HepG2 (cell line): ENCODE results near the gene LIME1. TPM values are rescaled to one million over a fixed set of nuclear protein-coding genes. Genes with fewer than 3 reads are reported as not detected.
A peak's percentile ranks its signal among the peaks of the same experiment; 100 is the strongest.

Source experiments
- ATAC-seq: fragments of 200-7000 bp; cut with Tn5 transposase; 3 replicates; pipeline ENCODE4 v1.9.1; 2020; ENCODE audit warnings: mild to moderate bottlenecking, moderate library complexity
- BruUV-seq: library from RNA; stranded (reverse); fragments of 400-500 nt; replicated peaks from 2 replicates; lab custom pipeline; 2021; lab: Mats Ljungman, UMichigan
- CTCF ChIA-PET: fragments of 300-600 bp; formaldehyde crosslinking; extraction: SDS; loops from one replicate; lab custom pipeline; 2021; ENCODE audit warnings: low total read pairs, inconsistent platforms, low intra/inter-chr PET ratio; lab: Yijun Ruan, JAX
- POLR2A ChIA-PET: fragments of 350-600 bp; sonication (Branson Sonifier 250); formaldehyde crosslinking; loops from one replicate; lab custom pipeline; 2020; ENCODE audit warnings: antibody characterized with exemption, inconsistent platforms; lab: Yijun Ruan, JAX
- DNase-seq: peaks from one replicate; pipeline ENCODE4 v3.0.0-alpha.2; 2015; ENCODE audit warnings: low spot score
- FAIRE-seq: peaks from 3 replicates; lab custom pipeline; 2011; peaks lifted over from hg19 to GRCh38; lab: Jason Lieb, UNC
- H2AFZ ChIP-seq: one replicate; pipeline ENCODE4 v1.6.1; 2011; ENCODE audit warnings: low read length, inconsistent platforms
- H3K27ac ChIP-seq: fragments of 300-600 bp; 3 replicates; pipeline ENCODE4 v1.8.0; 2011; ENCODE audit warnings: mixed run types, mild to moderate bottlenecking, mixed read lengths, low read length, inconsistent platforms; ENCODE audit not compliant: insufficient read depth; ENCODE audit errors: extremely low read length
- H3K27me3 ChIP-seq, 2 experiments: fragments of 200-600 bp in 1 of 2; 2 replicates in 1 of 2; 3 replicates in 1 of 2; pipeline versions ENCODE4 v1.6.0 to v1.8.0; 2011; ENCODE audit warnings: low read length in 2 of 2, mild to moderate bottlenecking in 2 of 2, moderate library complexity in 2 of 2, inconsistent platforms in 1 of 2; ENCODE audit not compliant: insufficient read depth in 2 of 2, control insufficient read depth in 1 of 2
- H3K36me3 ChIP-seq, 2 experiments: fragments of 200-600 bp in 1 of 2; replicated peaks in 1 of 2; 2 replicates in 1 of 2; 3 replicates in 1 of 2; pipeline versions ENCODE4 v1.5.1 to v1.8.0; 2011; ENCODE audit warnings: low read length in 2 of 2, inconsistent platforms in 1 of 2; ENCODE audit not compliant: insufficient read depth in 2 of 2, control insufficient read depth in 1 of 2
- H3K4me1 ChIP-seq: 2 replicates; pipeline ENCODE4 v1.5.1; 2012; ENCODE audit warnings: low read length, inconsistent platforms; ENCODE audit not compliant: insufficient read depth
- H3K4me2 ChIP-seq: 2 replicates; pipeline ENCODE4 v1.6.0; 2011; ENCODE audit warnings: low read depth, low read length, inconsistent platforms
- H3K4me3 ChIP-seq, 3 experiments: fragments of 200-600 bp in 1 of 3; sonication (generic), shearing (Covaris generic) in 1 of 3; replicated peaks in 1 of 3; 2 replicates each; pipeline ENCODE4 v1.5.1; 2011 to 2016; ENCODE audit warnings: low read length in 3 of 3, inconsistent platforms in 2 of 3, low read depth in 2 of 3, mild to moderate bottlenecking in 2 of 3, control low read depth in 1 of 3, mixed read lengths in 1 of 3; ENCODE audit not compliant: insufficient read depth in 1 of 3
- H3K79me2 ChIP-seq: one replicate; pipeline ENCODE4 v1.6.1; 2011; ENCODE audit warnings: low read length, inconsistent platforms; ENCODE audit not compliant: insufficient read depth
- H3K9ac ChIP-seq: 2 replicates; pipeline ENCODE4 v1.6.0; 2011; ENCODE audit warnings: mild to moderate bottlenecking, low read depth, low read length, inconsistent platforms; ENCODE audit not compliant: insufficient read depth
- H3K9me3 ChIP-seq: 2 replicates; pipeline ENCODE4 v1.5.1; 2012; ENCODE audit warnings: mild to moderate bottlenecking, low read length
- H4K20me1 ChIP-seq: 2 replicates; pipeline ENCODE4 v1.6.0; 2011; ENCODE audit warnings: inconsistent platforms, mild to moderate bottlenecking, low read length, moderate library complexity; ENCODE audit not compliant: insufficient read depth
- AGO2 ChIP-seq: fragments of 200-400 bp; formaldehyde crosslinking; optimal IDR thresholded peaks from 2 replicates; pipeline ENCODE3; 2017; ENCODE audit warnings: mild to moderate bottlenecking, low read depth, low read length, moderate library complexity
- CAMTA2 ChIP-seq: sonication (generic); formaldehyde crosslinking; IDR thresholded peaks from 2 replicates; pipeline ENCODE4 v1.4.0; 2020; ENCODE audit warnings: mild to moderate bottlenecking, missing genetic modification reagents, borderline replicate concordance
- CBFB ChIP-seq: sonication (generic); formaldehyde crosslinking; IDR thresholded peaks from 2 replicates; pipeline ENCODE4 v1.4.0; 2020; ENCODE audit warnings: missing genetic modification reagents
- CEBPG ChIP-seq: IDR thresholded peaks from 2 replicates; pipeline ENCODE4 v1.6.1; 2016
- GLI4 ChIP-seq: sonication (generic); formaldehyde crosslinking; IDR thresholded peaks from 2 replicates; pipeline ENCODE4 v1.5.1; 2020; ENCODE audit warnings: missing genetic modification reagents, mild to moderate bottlenecking, moderate library complexity, borderline replicate concordance
- POLR2AphosphoS5 ChIP-seq: IDR thresholded peaks from 2 replicates; pipeline ENCODE4 v1.6.1; 2012; ENCODE audit warnings: low read depth, low read length
- SOX5 ChIP-seq: IDR thresholded peaks from 2 replicates; pipeline ENCODE4 v1.6.1; 2016; ENCODE audit warnings: borderline replicate concordance
- TBX3 ChIP-seq: fragments of 450-650 bp; IDR thresholded peaks from 2 replicates; pipeline ENCODE4 v1.6.1; 2017; ENCODE audit warnings: antibody characterized with exemption, mild to moderate bottlenecking, inconsistent platforms, borderline replicate concordance
- ZBTB38 ChIP-seq: sonication (generic); formaldehyde crosslinking; IDR thresholded peaks from 2 replicates; pipeline ENCODE4 v1.5.1; 2020; ENCODE audit warnings: mild to moderate bottlenecking, missing genetic modification reagents
- ZFP82 ChIP-seq: sonication (generic); formaldehyde crosslinking; IDR thresholded peaks from 2 replicates; pipeline ENCODE4 v1.5.1; 2020; ENCODE audit warnings: mild to moderate bottlenecking, missing genetic modification reagents, borderline replicate concordance
- ZFX ChIP-seq: sonication (generic); formaldehyde crosslinking; IDR thresholded peaks from 2 replicates; pipeline ENCODE4 v1.4.0; 2020; ENCODE audit warnings: mild to moderate bottlenecking, low read depth, missing genetic modification reagents, moderate library complexity
- ZNF30 ChIP-seq: sonication (generic); formaldehyde crosslinking; IDR thresholded peaks from 2 replicates; pipeline ENCODE4 v1.5.0; 2020; ENCODE audit warnings: mild to moderate bottlenecking, missing genetic modification reagents
- ZNF503 ChIP-seq: sonication (generic); formaldehyde crosslinking; IDR thresholded peaks from 2 replicates; pipeline ENCODE4 v1.4.0; 2020; ENCODE audit warnings: missing genetic modification reagents
- ZNF580 ChIP-seq: IDR thresholded peaks from 2 replicates; pipeline ENCODE4 v1.6.1; 2016; ENCODE audit warnings: low read depth, borderline replicate concordance
- ZNF710 ChIP-seq: sonication (generic); formaldehyde crosslinking; IDR thresholded peaks from 2 replicates; pipeline ENCODE4 v1.5.0; 2020; ENCODE audit warnings: mild to moderate bottlenecking, missing genetic modification reagents, borderline replicate concordance
- ZNF770 ChIP-seq: sonication (generic); formaldehyde crosslinking; IDR thresholded peaks from 2 replicates; pipeline ENCODE4 v1.5.0; 2020; ENCODE audit warnings: mild to moderate bottlenecking, missing genetic modification reagents
- ZNF775 ChIP-seq: sonication (generic); formaldehyde crosslinking; IDR thresholded peaks from 2 replicates; pipeline ENCODE4 v1.4.0; 2020; ENCODE audit warnings: missing genetic modification reagents, mild to moderate bottlenecking, moderate library complexity, borderline replicate concordance
- ZNF781 ChIP-seq: sonication (generic); formaldehyde crosslinking; IDR thresholded peaks from 2 replicates; pipeline ENCODE4 v1.5.1; 2020; ENCODE audit warnings: borderline replicate concordance, mild to moderate bottlenecking, missing genetic modification reagents; ENCODE audit errors: not compliant biosample characterization
- ZNF816 ChIP-seq: sonication (generic); formaldehyde crosslinking; IDR thresholded peaks from 2 replicates; pipeline ENCODE4 v1.8.0; 2022; ENCODE audit warnings: missing genetic modification reagents, mild to moderate bottlenecking, borderline replicate concordance
- WGBS: methylation state at CpG from one replicate; pipeline ENCODE4 v1.1.6; 2017; ENCODE audit warnings: low lambda C conversion rate; 5-methylcytosine and 5-hydroxymethylcytosine counted together
- in situ Hi-C: cut with HindIII; loops from 2 replicates; pipeline ENCODE4 v1.10.0; 2017; ENCODE audit warnings: low pct_unique_long_range_greater_than_20kb; ENCODE audit not compliant: extremely low pct_ligation_motif_present
- intact Hi-C: fragments of 100-400 bp; cut with micrococcal nuclease; formaldehyde crosslinking; loops from one replicate; pipeline ENCODE4 v1.10.0; 2022; ENCODE audit not compliant: unreplicated experiment
- polyA plus RNA-seq, 8 experiments: library from polyadenylated mRNA; depleted of rRNA in 3 of 8; stranded (reverse) in 7 of 8; unstranded in 1 of 8; fragments of >200 nt; fragmentation: Illumina TruSeq in 4 of 8; extraction: Trizol in 4 of 8; gene quantifications; 2 replicates each; pipeline versions ENCODE4 v1.2.1 to v1.2.3, GENCODE V29; 2011 to 2016; ENCODE audit warnings: low read depth in 4 of 8, missing spikeins in 1 of 8, mixed read lengths in 1 of 8; ENCODE audit not compliant: insufficient read depth in 1 of 8
- total RNA-seq, 5 experiments: library from RNA; depleted of rRNA; stranded (reverse); fragments of >200 nt; fragmentation: Illumina TruSeq; extraction: Trizol; gene quantifications; 2 replicates each; pipeline ENCODE4 v1.2.3, GENCODE V29; 2016; ENCODE audit warnings: low read depth in 1 of 5

LIME1 gene
- total and polyA plus RNA-seq, 2 of the 13 experiments (the other 11 are each of a cell fraction or from before 2014, with no cell fraction given), result 13.0 to 61.5 TPM

GRCh38 chr20:63750807-63751470 is 14.5 kb downstream of the LIME1 start:
- Histone ChIP-seq H3K4me3 (no peak overlapping the region), H3K27me3 (peaks cover 0 to 2% of the 10 kb centered on the region in 2 experiments; a peak in 1 of 5 replicates), H3K9ac (no peak overlapping the region), H2AFZ (no peak overlapping the region), H3K9me3 (no peaks in the 10 kb centered on the region), H3K27ac (no peak overlapping the region), H3K4me1 (peaks cover 53% of the 10 kb centered on the region), H4K20me1 (no peaks in the 10 kb centered on the region), H3K36me3 (no peaks in the 10 kb centered on the region), H3K79me2 (no peaks in the 10 kb centered on the region), H3K4me2 (no peak overlapping the region)
- FAIRE-seq (peak; percentile 74), ATAC-seq (no peak), DNase-seq (no peak)
- BruUV-seq, result no TSS peak
- intact Hi-C loops (no loop called here), in situ Hi-C loops (no loop called here)
- WGBS, result 70% methylated on average over 26 of the region's 26 CpGs
- CTCF ChIA-PET, result no interaction called here
- POLR2A ChIA-PET, result interaction anchor here (1.7 to 5.1 kb wide), 3 partner anchors 10 to 114 kb away, joined by 3 to 28 read pairs (median 11); partner anchors contain the start of genes LIME1, SLC2A4RG and TPD52L2
- no peak for TF ChIP-seq ZNF580 (CRISPR knock-in tag)
- no peak for TF ChIP-seq ZNF710
- no peak for TF ChIP-seq ZNF30 (CRISPR knock-in tag)
- no peak for TF ChIP-seq ZFP82 (CRISPR knock-in tag)
- TF ChIP-seq CAMTA2 (CRISPR knock-in tag), result no peak
- no peak for TF ChIP-seq POLR2AphosphoS5
- TF ChIP-seq CEBPG (CRISPR knock-in tag), result no peak
- no peak for TF ChIP-seq ZNF781 (CRISPR knock-in tag)
- TF ChIP-seq SOX5 (CRISPR knock-in tag), result no peak
- TF ChIP-seq ZNF770 (CRISPR knock-in tag), result peak; percentile 3
- peak; percentile 73; the same call in 1 of the 2 replicates for TF ChIP-seq ZBTB38 (CRISPR knock-in tag)
- no peak for TF ChIP-seq ZFX
- no peak for TF ChIP-seq ZNF816 (CRISPR knock-in tag)
- no peak for TF ChIP-seq TBX3
- no peak for TF ChIP-seq ZNF503 (CRISPR knock-in tag)
- no peak for TF ChIP-seq CBFB
- TF ChIP-seq ZNF775 (CRISPR knock-in tag), result no peak
- TF ChIP-seq GLI4 (CRISPR knock-in tag), result no peak
- TF ChIP-seq AGO2, result peak; percentile 37
